ENCODE results near the gene LORICRIN. TPM values are rescaled to one million over a fixed set of nuclear protein-coding genes. Genes with fewer than 3 reads are reported as not detected.

Gene LORICRIN
- total RNA-seq, 1 donor from 2014 or later: 0.80 TPM

GRCh38 chr1:153277852-153278251, 18.4 kb downstream of the LORICRIN start:
- Mint-ChIP-seq H3K27me3 (peaks cover 28% of the 10 kb centered on the region), H3K27ac (no peak overlapping the region), H3K4me3 (no peak overlapping the region), H3K36me3 (ENCODE audit: low read depth) (no peaks in the 10 kb centered on the region), H3K9me3 (no peaks in the 10 kb centered on the region), H3K4me1 (no peaks in the 10 kb centered on the region)
- TF ChIP-seq CTCF (IDR thresholded peaks at IDR 0.05): peak; percentile 27
- CTCF ChIA-PET: interaction anchor here (0.6 to 1.5 kb wide), 8 partner anchors 11 to 408 kb away, joined by 3 to 8 read pairs (median 5); partner anchors contain the start of gene LORICRIN
- POLR2A ChIA-PET: no interaction called here
- intact Hi-C loops (cut with micrococcal nuclease): loop anchor here (1.0 to 5.0 kb wide), 4 partner anchors 15 to 621 kb away; no protein-coding TSS in a partner anchor
- DNase-seq (peak; percentile 40), ATAC-seq (ENCODE audit: low read depth) (peak; percentile 84)

- Mint-ChIP-seq H3K36me3 (ENCODE audit: low read depth) (no peaks in the 10 kb centered on the region), H3K4me3 (no peak overlapping the region), H3K27me3 (peaks cover 8% of the 10 kb centered on the region), H3K4me1 (peaks cover 23% of the 10 kb centered on the region), H3K9me3 (no peaks in the 10 kb centered on the region), H3K27ac (no peak overlapping the region)
- DNase-seq (no peak), ATAC-seq (ENCODE audit: low read depth) (peak; percentile 40)
- intact Hi-C loops (cut with micrococcal nuclease): no loop called here
- ChIA-PET CTCF (interaction anchor here (1.4 to 1.7 kb wide), 2 partner anchors 11 to 26 kb away, joined by 3 to 5 read pairs; no protein-coding TSS in a partner anchor), POLR2A (no interaction called here)
- no peak for TF ChIP-seq CTCF (IDR thresholded peaks at IDR 0.05)
These were observed 29.3 kb downstream of the LORICRIN start for GRCh38 chr1:153288634-153289275.

GRCh38 chr1:153291514-153291913, 32.0 kb downstream of the LORICRIN start:
- CTCF ChIA-PET: interaction anchor here (1.3 kb wide), 1 partner anchor 422 kb away, joined by 3 read pairs; no protein-coding TSS in a partner anchor
- H3K4me1 Mint-ChIP-seq: peaks cover 49% of the 10 kb centered on the region
- H3K4me3 Mint-ChIP-seq: no peak overlapping the region
- no peak overlapping the region for H3K27ac Mint-ChIP-seq
- H3K9me3 Mint-ChIP-seq: no peaks in the 10 kb centered on the region
- peaks cover 3% of the 10 kb centered on the region for H3K27me3 Mint-ChIP-seq
- TF ChIP-seq CTCF (IDR thresholded peaks at IDR 0.05): no peak
- intact Hi-C loops (cut with micrococcal nuclease): no loop called here
- H3K36me3 Mint-ChIP-seq (ENCODE audit: low read depth): no peaks in the 10 kb centered on the region
- DNase-seq (no peak), ATAC-seq (ENCODE audit: low read depth) (no peak)
- POLR2A ChIA-PET: no interaction called here

- POLR2A ChIA-PET: no interaction called here
- intact Hi-C loops (cut with micrococcal nuclease): no loop called here
- DNase-seq (no peak), ATAC-seq (ENCODE audit: low read depth) (no peak)
- Mint-ChIP-seq H3K27ac (no peak overlapping the region), H3K27me3 (peaks cover 3% of the 10 kb centered on the region), H3K4me3 (no peak overlapping the region), H3K36me3 (ENCODE audit: low read depth) (no peaks in the 10 kb centered on the region), H3K4me1 (peaks cover 55% of the 10 kb centered on the region), H3K9me3 (no peaks in the 10 kb centered on the region)
- CTCF ChIA-PET: no interaction called here
- no peak for TF ChIP-seq CTCF (IDR thresholded peaks at IDR 0.05)
These were observed 32.7 kb downstream of the LORICRIN start for GRCh38 chr1:153292185-153292584.

- Mint-ChIP-seq H3K27me3 (peaks cover 3% of the 10 kb centered on the region), H3K27ac (no peak overlapping the region), H3K36me3 (ENCODE audit: low read depth) (no peaks in the 10 kb centered on the region), H3K9me3 (no peaks in the 10 kb centered on the region), H3K4me3 (no peak overlapping the region), H3K4me1 (peaks cover 61% of the 10 kb centered on the region)
- ATAC-seq (ENCODE audit: low read depth) (no peak), DNase-seq (no peak)
- POLR2A ChIA-PET: no interaction called here
- TF ChIP-seq CTCF (IDR thresholded peaks at IDR 0.05): no peak
- intact Hi-C loops (cut with micrococcal nuclease): no loop called here
- CTCF ChIA-PET: no interaction called here
These were observed 33.4 kb downstream of the LORICRIN start for GRCh38 chr1:153292740-153293479.

Measured in activated B cell treated with CpG ODN at 0.5 μM for 24 hours (primary cell).